ENCODE results near the gene RBM18.

The RBM18 gene

GRCh38 chr9:122264360-122265148, at the start of gene RBM18, which contains the start of gene MRRF:
TSS of gene RBM18 (minus strand) at chr9:122264840. CDS start at chr9:122261492, 3,348 bp downstream.
TSS of gene MRRF (plus strand) at chr9:122264882. CDS start at chr9:122270892, 6,010 bp downstream.
- DNase-seq (ENCODE audit: low read depth), result peak; percentile 84

- no peak for DNase-seq (ENCODE audit: low read depth)
These were observed 49.5 kb upstream of the RBM18 start for GRCh38 chr9:122314165-122314564.

- no peak for DNase-seq (ENCODE audit: low read depth)
These were observed 45.2 kb upstream of the RBM18 start for GRCh38 chr9:122309861-122310260.

- no peak for DNase-seq (ENCODE audit: low read depth)
These were observed 43.3 kb upstream of the RBM18 start for GRCh38 chr9:122307925-122308324.

- no peak for DNase-seq (ENCODE audit: low read depth)
These were observed 42.4 kb upstream of the RBM18 start for GRCh38 chr9:122307061-122307460.

GRCh38 chr9:122302237-122303093, 37.8 kb upstream of the RBM18 start:
- no peak for DNase-seq (ENCODE audit: low read depth)

- no peak for DNase-seq (ENCODE audit: low read depth)
These were observed 32.9 kb upstream of the RBM18 start for GRCh38 chr9:122297512-122297911.

- no peak for DNase-seq (ENCODE audit: low read depth)
These were observed 29.9 kb upstream of the RBM18 start for GRCh38 chr9:122294531-122294930.

GRCh38 chr9:122291458-122291857, 26.8 kb upstream of the RBM18 start:
- DNase-seq (ENCODE audit: low read depth), result no peak

- no peak for DNase-seq (ENCODE audit: low read depth)
These were observed 22.6 kb upstream of the RBM18 start for GRCh38 chr9:122287214-122287720.

- DNase-seq (ENCODE audit: low read depth), result no peak
These were observed 22.1 kb upstream of the RBM18 start for GRCh38 chr9:122286764-122287163.

GRCh38 chr9:122281368-122281767, 16.7 kb upstream of the RBM18 start:
- no peak for DNase-seq (ENCODE audit: low read depth)

GRCh38 chr9:122277285-122277897, 12.8 kb upstream of the RBM18 start:
- no peak for DNase-seq (ENCODE audit: low read depth)

GRCh38 chr9:122276096-122276495, 11.5 kb upstream of the RBM18 start:
- no peak for DNase-seq (ENCODE audit: low read depth)

GRCh38 chr9:122274055-122274454, 9.4 kb upstream of the RBM18 start:
- DNase-seq (ENCODE audit: low read depth), result no peak

- DNase-seq (ENCODE audit: low read depth), result no peak
These were observed 3.6 kb upstream of the RBM18 start for GRCh38 chr9:122268041-122268814.

- DNase-seq (ENCODE audit: low read depth), result peak; percentile 1
These were observed 692 bp upstream of the RBM18 start for GRCh38 chr9:122265149-122265915.

GRCh38 chr9:122263699-122264349, 816 bp downstream of the RBM18 start:
- DNase-seq (ENCODE audit: low read depth), result no peak

- no peak for DNase-seq (ENCODE audit: low read depth)
These were observed 2.6 kb downstream of the RBM18 start for GRCh38 chr9:122262073-122262472.

- DNase-seq (ENCODE audit: low read depth), result no peak
These were observed 3.2 kb downstream of the RBM18 start for GRCh38 chr9:122261469-122261881.

All from stimulated activated CD8-positive, alpha-beta memory T cell treated with anti-CD3 and anti-CD28 coated beads, Interleukin-4, amount 100 ng/mL, for 24 hours (primary cell).